PC-3 (cell line): Measurements from ENCODE around the gene PSG3. TPM values are rescaled to one million over a fixed set of nuclear protein-coding genes. Genes with fewer than 3 reads are reported as not detected.
"Not testable (repeated sequence)": the region's sequence is repeated elsewhere in the genome, so short reads cannot be mapped to it uniquely, and the experiment has no call there.

Source experiments
- ATAC-seq: fragments of 200-7000 bp; cut with Tn5 transposase; 2 replicates; pipeline ENCODE4 v1.9.1; 2020; ENCODE audit warnings: mild to moderate bottlenecking, moderate library complexity
- BruUV-seq: library from RNA; stranded (reverse); fragments of 400-500 nt; replicated peaks from 2 replicates; lab custom pipeline; 2021; lab: Mats Ljungman, UMichigan
- CTCF ChIA-PET: fragments of 300-600 bp; sonication (Branson Sonifier 250); formaldehyde crosslinking; loops from one replicate; lab custom pipeline; 2022; ENCODE audit warnings: antibody characterized with exemption; lab: Charles Lee
- POLR2A ChIA-PET: fragments of 300-600 bp; sonication (Branson Sonifier 250); formaldehyde crosslinking; loops from one replicate; lab custom pipeline; 2022; ENCODE audit warnings: antibody characterized with exemption; ENCODE audit not compliant: unreplicated experiment; lab: Charles Lee
- DNase-seq: peaks from one replicate; pipeline ENCODE4 v3.0.0-alpha.2; 2015
- H2AFZ ChIP-seq: fragments of 300-600 bp; sonication (generic); 2 replicates; pipeline ENCODE4 v1.6.0; 2016; ENCODE audit warnings: antibody characterized with exemption, low read length
- H3F3A ChIP-seq: fragments of 300-600 bp; sonication (generic); one replicate; pipeline ENCODE4 v1.6.0; 2017; ENCODE audit warnings: antibody characterized with exemption, low read length, control low read depth, mild to moderate bottlenecking; ENCODE audit not compliant: unreplicated experiment
- H3K27ac ChIP-seq: fragments of 300-600 bp; sonication (generic); 2 replicates; pipeline ENCODE4 v1.5.1; 2016; ENCODE audit warnings: mild to moderate bottlenecking, low read length
- H3K27me3 ChIP-seq: fragments of 300-600 bp; sonication (generic); 2 replicates; pipeline ENCODE4 v1.6.1; 2016; ENCODE audit warnings: low read length, mixed read lengths
- H3K36me3 ChIP-seq: fragments of 300-600 bp; sonication (generic); 2 replicates; pipeline ENCODE4 v1.6.1; 2016; ENCODE audit warnings: low read depth, mixed run types, low read length, mixed read lengths
- H3K4me1 ChIP-seq: fragments of 300-600 bp; sonication (generic); 2 replicates; pipeline ENCODE4 v1.5.1; 2016; ENCODE audit warnings: low read length; ENCODE audit not compliant: insufficient read depth
- H3K4me2 ChIP-seq: fragments of 300-600 bp; sonication (generic); 2 replicates; pipeline ENCODE4 v1.6.0; 2016; ENCODE audit warnings: low read length
- H3K4me3 ChIP-seq: fragments of 300-600 bp; sonication (generic); 2 replicates; pipeline ENCODE4 v1.5.1; 2016; ENCODE audit warnings: mild to moderate bottlenecking, low read length, mixed read lengths
- H3K79me2 ChIP-seq: fragments of 300-600 bp; sonication (generic); 2 replicates; pipeline ENCODE4 v1.6.1; 2017; ENCODE audit warnings: low read length, mixed read lengths
- H3K9ac ChIP-seq: fragments of 300-600 bp; sonication (generic); 2 replicates; pipeline ENCODE4 v1.6.0; 2016; ENCODE audit warnings: mild to moderate bottlenecking, low read length
- H3K9me2 ChIP-seq: fragments of 300-600 bp; sonication (generic); replicated peaks from 2 replicates; pipeline ENCODE4 v1.6.1; 2016; ENCODE audit warnings: mixed run types, low read length, mixed read lengths
- H3K9me3 ChIP-seq: fragments of 300-600 bp; sonication (generic); 2 replicates; pipeline ENCODE4 v1.6.1; 2016; ENCODE audit warnings: low read length, mixed read lengths
- H4K20me1 ChIP-seq: fragments of 300-600 bp; sonication (generic); 2 replicates; pipeline ENCODE4 v1.6.1; 2016; ENCODE audit warnings: low read length, mixed read lengths
- CTCF ChIP-seq: fragments of 300-600 bp; sonication (generic); conservative IDR thresholded peaks from 2 replicates; pipeline ENCODE4 v1.5.1; 2017; ENCODE audit warnings: antibody characterized with exemption, low read depth, mild to moderate bottlenecking, low read length
- EZH2 ChIP-seq: fragments of 300-600 bp; sonication (generic); IDR thresholded peaks from one replicate; pipeline ENCODE4 v1.6.1; 2017; ENCODE audit warnings: antibody characterized with exemption, mild to moderate bottlenecking, low read length; ENCODE audit not compliant: unreplicated experiment
- EZH2phosphoT487 ChIP-seq: fragments of 300-600 bp; sonication (generic); IDR thresholded peaks from 2 replicates; pipeline ENCODE4 v1.6.1; 2018; ENCODE audit warnings: mild to moderate bottlenecking, antibody characterized with exemption, low read length, borderline replicate concordance
- intact Hi-C: fragments of 100-400 bp; cut with micrococcal nuclease; formaldehyde crosslinking; loops from 2 replicates; pipeline ENCODE4 v1.9.0; 2023
- total RNA-seq: library from RNA; depleted of rRNA; stranded (reverse); fragments of >200 nt; gene quantifications from 2 replicates; pipeline ENCODE4 v1.2.3, GENCODE V29; 2014

Gene PSG3
- total RNA-seq, 1 experiment from 2014 or later = not detected

- intact Hi-C loops = loop anchor here (5.0 kb wide), 2 partner anchors 48 to 83 kb away; partner anchors contain the start of gene PSG3
- Histone ChIP-seq H3K4me1 (no peaks in the 10 kb centered on the region), H3K9me3 (no peaks in the 10 kb centered on the region), H3K9ac (no peak overlapping the region), H3K9me2 (no peaks in the 10 kb centered on the region), H3K27me3 (peaks cover 19% of the 10 kb centered on the region), H3K27ac (no peak overlapping the region), H3K4me3 (no peak overlapping the region), H3K36me3 (no peaks in the 10 kb centered on the region), H3K79me2 (no peaks in the 10 kb centered on the region), H2AFZ (no peak overlapping the region), H4K20me1 (no peaks in the 10 kb centered on the region), H3F3A (no peaks in the 10 kb centered on the region), H3K4me2 (no peak overlapping the region)
- ATAC-seq (peak; percentile 87), DNase-seq (peak; percentile 75)
- POLR2A ChIA-PET = no interaction called here
- BruUV-seq = no TSS peak
- TF ChIP-seq CTCF (peak; percentile 85), EZH2 (no peak), EZH2phosphoT487 (no peak)
- CTCF ChIA-PET = interaction anchor here (1.2 kb wide), 1 partner anchor 48 kb away, joined by 6 read pairs; no protein-coding TSS in a partner anchor
Observed at GRCh38 chr19:42693760-42694350, 46.4 kb downstream of the PSG3 start.

- Histone ChIP-seq H3F3A (no peaks in the 10 kb centered on the region), H3K9me2 (no peaks in the 10 kb centered on the region), H3K9ac (no peak overlapping the region), H3K79me2 (no peaks in the 10 kb centered on the region), H3K27ac (no peak overlapping the region), H2AFZ (no peak overlapping the region), H3K4me3 (no peak overlapping the region), H4K20me1 (no peaks in the 10 kb centered on the region), H3K36me3 (no peaks in the 10 kb centered on the region), H3K4me2 (no peak overlapping the region), H3K9me3 (peaks cover 3% of the 10 kb centered on the region; the same call in 1 of the 2 replicates), H3K27me3 (no peaks in the 10 kb centered on the region), H3K4me1 (no peaks in the 10 kb centered on the region)
- intact Hi-C loops = no loop called here
- ChIA-PET CTCF (no interaction called here), POLR2A (no interaction called here)
- TF ChIP-seq CTCF (peak; percentile 69), EZH2 (no peak), EZH2phosphoT487 (no peak)
- BruUV-seq = no TSS peak
- peak; percentile 53 for DNase-seq
- no peak for ATAC-seq
Observed at GRCh38 chr19:42683917-42684513, 56.3 kb downstream of the PSG3 start.

GRCh38 chr19:42676326-42676725, 64.0 kb downstream of the PSG3 start:
- ATAC-seq, H3K27me3 ChIP-seq, H3K9me3 ChIP-seq, DNase-seq, H3K9me2 ChIP-seq, BruUV-seq, H3K4me1 ChIP-seq, H3K79me2 ChIP-seq, CTCF ChIA-PET, H2AFZ ChIP-seq, H3K4me2 ChIP-seq, H3K27ac ChIP-seq, POLR2A ChIA-PET, intact Hi-C loops, H3K4me3 ChIP-seq, H3K9ac ChIP-seq, H4K20me1 ChIP-seq, H3F3A ChIP-seq, H3K36me3 ChIP-seq: not testable (repeated sequence)

- H3K4me3 ChIP-seq, H3K9me3 ChIP-seq, H3K9ac ChIP-seq, H3K4me1 ChIP-seq, POLR2A ChIA-PET, H2AFZ ChIP-seq, CTCF ChIA-PET, DNase-seq, H3K27me3 ChIP-seq, H3K4me2 ChIP-seq, H4K20me1 ChIP-seq, H3F3A ChIP-seq, H3K9me2 ChIP-seq, H3K36me3 ChIP-seq, H3K27ac ChIP-seq, H3K79me2 ChIP-seq, intact Hi-C loops, ATAC-seq, BruUV-seq: not testable (repeated sequence)
Observed at GRCh38 chr19:42674549-42674948, 65.7 kb downstream of the PSG3 start.
